HG03575 (cell line): ENCODE measurements around the gene GIGYF2.

ENCODE experiments used
- ATAC-seq: cut with Tn5 transposase; IDR thresholded peaks from one replicate; pipeline ENCODE4 v1.9.1; 2021; ENCODE audit not compliant: unreplicated experiment, insufficient number of reproducible peaks, low FRiP score; ENCODE audit errors: extremely low read depth

Gene GIGYF2

DNA sequence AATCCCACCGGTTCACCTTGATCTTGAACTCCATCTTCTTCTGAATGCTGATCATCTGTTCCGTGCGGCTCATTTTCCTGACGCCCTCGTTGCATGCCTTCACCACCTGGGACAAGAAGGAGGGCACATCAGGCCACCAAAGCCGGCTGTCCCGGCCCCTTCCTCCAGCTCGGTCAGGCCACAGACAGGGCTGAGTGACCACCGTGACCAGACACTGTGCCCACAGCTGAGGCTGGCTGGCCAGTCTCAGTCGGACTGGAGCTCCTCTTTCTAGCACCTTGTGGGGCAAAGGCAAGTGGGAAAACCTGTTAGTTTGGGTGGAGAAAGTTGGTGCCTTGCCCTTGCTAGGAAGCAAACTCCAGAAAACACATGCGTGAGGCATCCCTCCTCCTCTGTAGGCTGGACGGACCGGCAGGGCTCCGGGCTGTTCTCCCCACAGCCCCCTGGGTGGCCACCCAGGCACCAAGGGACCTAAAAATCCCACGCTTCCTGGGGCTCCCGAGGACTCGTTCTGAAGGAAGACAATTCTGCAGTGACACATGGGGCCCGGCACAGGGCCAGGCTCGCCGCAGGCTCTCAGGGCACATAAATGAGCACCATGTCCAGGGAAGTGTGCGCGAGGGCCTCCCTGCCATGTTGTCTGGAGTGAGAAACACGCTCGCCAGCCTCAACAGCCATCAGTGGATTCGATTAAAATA is 188.3 kb downstream of the GIGYF2 start:
- no peak for ATAC-seq

DNA sequence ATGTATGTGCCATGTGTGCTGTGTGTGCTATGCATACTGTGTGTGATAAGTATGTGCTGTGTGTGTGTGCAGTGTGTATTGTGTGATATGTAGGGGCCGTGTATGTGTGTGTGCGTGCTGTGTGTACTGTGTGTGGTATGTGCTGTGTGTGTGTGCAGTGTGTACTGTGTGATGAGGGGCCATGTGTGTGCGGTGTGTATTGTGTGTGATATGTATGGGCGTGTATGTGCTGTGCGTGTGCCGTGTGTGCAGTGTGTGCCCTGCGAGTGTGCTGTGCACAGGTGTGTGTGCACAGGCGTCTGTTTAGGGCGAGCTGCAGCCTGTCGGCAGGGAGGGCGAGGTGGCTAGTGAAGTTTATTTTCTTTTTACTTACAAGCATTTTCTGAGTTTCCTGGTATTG is 189.0 kb downstream of the GIGYF2 start:
- no peak for ATAC-seq

DNA sequence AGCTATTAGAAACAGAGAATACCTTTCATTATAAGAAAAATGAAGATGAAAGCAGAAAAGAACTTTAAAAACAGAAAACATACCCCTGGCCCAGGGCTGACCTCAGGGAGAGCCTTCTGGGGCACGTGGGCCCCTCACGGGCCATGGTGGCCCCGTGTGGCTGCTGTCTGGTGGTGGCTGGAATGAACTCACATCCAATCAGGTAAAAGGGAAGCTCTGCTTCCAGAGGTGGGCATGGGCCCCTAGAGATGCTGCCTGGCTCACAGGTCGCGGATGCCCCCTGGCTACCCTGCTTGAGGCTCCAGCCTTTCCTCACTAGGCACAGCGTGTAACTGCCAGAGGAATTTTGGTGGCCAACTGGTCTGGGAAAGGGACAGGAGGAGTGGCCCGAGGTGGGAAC is 189.5 kb downstream of the GIGYF2 start:
- no peak for ATAC-seq

- no peak for ATAC-seq
Observed at GRCh38 chr2:232887171-232887850, 190.2 kb downstream of the GIGYF2 start.

DNA sequence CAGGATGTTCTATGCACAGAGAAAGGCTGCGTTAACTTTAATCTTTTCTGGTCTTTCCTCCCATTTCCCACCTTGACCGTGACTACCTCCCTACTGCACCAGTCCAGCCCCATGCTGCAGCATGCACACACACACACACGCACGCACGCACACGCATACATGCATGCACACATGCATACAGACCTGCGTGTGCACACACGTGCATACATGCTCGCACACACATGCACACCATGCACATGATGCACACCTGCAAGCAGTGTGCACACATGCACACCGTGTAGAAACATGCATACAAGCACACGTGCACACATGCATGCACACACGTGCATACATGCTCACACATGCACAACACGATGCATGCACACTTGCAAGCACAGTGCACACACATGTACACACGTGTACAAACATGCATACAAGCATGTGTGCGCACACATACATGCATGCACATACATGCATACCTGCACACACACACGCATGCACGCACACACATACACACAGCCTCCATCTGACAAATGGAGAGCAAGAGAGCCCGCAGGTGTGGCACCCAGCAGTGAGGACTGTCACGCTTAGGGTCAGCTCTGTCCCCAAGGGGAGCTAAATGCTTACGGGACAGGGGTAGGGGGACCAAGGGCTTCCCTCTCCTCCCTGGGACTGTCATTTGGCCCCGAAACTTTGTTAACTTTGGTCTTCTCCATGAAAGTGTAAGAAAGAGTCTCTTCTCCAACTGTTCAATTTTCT is 191.1 kb downstream of the GIGYF2 start:
- no peak for ATAC-seq

- no peak for ATAC-seq
Observed at GRCh38 chr2:232888839-232889529, 191.9 kb downstream of the GIGYF2 start.

GRCh38 chr2:232889876-232890401 is 192.8 kb downstream of the GIGYF2 start:
- ATAC-seq = no peak

DNA sequence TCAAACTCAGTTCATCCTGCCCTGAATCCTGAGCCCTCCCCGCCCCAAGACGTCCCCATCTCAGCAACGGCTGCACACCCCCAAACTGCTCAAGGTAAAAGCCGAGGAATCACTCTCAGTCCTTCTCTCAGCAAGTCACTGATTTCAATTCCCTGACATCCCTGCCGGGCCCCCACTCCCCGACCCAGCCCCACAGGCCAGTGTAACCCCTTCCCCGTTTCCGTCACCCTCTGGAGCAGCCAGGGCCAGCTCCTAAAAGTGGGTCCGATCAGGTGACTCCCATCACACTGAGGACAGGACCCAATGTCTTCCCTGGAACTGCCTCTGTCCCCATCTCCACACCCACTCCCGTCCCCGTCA is 193.4 kb downstream of the GIGYF2 start:
- no peak for ATAC-seq

GRCh38 chr2:232890896-232891601 is 193.9 kb downstream of the GIGYF2 start:
- ATAC-seq = no peak

DNA sequence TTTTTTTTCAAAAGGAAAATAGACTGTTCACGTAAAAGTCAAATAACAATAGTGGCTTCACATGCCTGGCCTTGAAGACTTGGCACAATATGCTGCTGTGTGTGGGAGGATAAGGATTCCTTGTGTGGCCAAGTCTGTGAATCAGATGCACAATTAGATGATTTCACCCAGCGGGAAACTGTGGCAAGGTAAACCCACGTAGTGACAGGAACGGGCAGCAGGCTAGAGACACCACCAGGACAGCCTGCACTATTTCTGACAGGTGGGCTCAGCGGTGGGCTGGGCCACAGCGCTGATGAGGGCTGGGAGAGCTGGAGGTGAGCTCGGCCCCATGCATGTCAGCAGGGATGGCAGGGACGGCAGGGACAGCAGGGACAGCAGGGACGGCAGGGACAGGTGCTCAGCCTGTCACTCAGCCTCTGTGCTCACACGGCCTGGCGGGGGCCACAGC is 194.5 kb downstream of the GIGYF2 start:
- no peak for ATAC-seq

DNA sequence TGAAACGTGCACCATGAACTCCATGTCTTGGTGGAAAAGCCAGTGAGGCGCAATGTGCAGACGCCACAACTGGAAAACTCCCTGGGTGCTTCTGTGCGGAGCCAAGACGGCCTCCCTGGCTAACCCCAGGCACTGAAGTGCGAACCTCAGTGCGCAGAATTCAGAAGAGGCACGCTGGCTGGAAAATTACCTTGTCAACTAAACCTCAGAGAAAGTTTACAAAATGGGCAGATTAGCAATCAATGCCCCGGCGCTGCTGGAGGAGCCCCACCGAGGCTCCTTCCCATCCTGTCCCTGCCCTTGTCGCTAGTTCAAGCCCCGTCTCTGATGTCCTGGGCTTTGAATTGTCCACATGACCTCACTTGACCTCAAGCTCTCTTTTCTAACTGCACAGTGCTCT is 195.1 kb downstream of the GIGYF2 start:
- no peak for ATAC-seq

- ATAC-seq = no peak
Observed at GRCh38 chr2:232892843-232893242, 195.7 kb downstream of the GIGYF2 start.

GRCh38 chr2:232893834-232894233 is 196.7 kb downstream of the GIGYF2 start:
- no peak for ATAC-seq

GRCh38 chr2:232894251-232894650 is 197.1 kb downstream of the GIGYF2 start:
- ATAC-seq = no peak

GRCh38 chr2:232894746-232895145 is 197.6 kb downstream of the GIGYF2 start:
- no peak for ATAC-seq

- ATAC-seq = no peak
Observed at GRCh38 chr2:232896111-232896510, 199.0 kb downstream of the GIGYF2 start.

GRCh38 chr2:232896720-232897597 is 199.8 kb downstream of the GIGYF2 start:
- no peak for ATAC-seq
